Measurements from ENCODE around the gene EIF3J.

EIF3J gene

GRCh38 chr15:44595656-44596510, 58.9 kb downstream of the EIF3J start:
- DNase-seq (no peak), ATAC-seq (peak; percentile 25)
- Mint-ChIP-seq H3K4me1 (peaks cover 32% of the 10 kb centered on the region), H3K9me3 (no peaks in the 10 kb centered on the region), H3K36me3 (ENCODE audit: low read depth) (peaks cover 42% of the 10 kb centered on the region), H3K27ac (peak overlapping the region; percentile 46), H3K4me3 (no peak overlapping the region), H3K27me3 (no peaks in the 10 kb centered on the region)

- DNase-seq (no peak), ATAC-seq (no peak)
- Mint-ChIP-seq H3K4me1 (peaks cover 32% of the 10 kb centered on the region), H3K27me3 (no peaks in the 10 kb centered on the region), H3K9me3 (no peaks in the 10 kb centered on the region), H3K4me3 (no peak overlapping the region), H3K27ac (no peak overlapping the region), H3K36me3 (ENCODE audit: low read depth) (peaks cover 42% of the 10 kb centered on the region)
Observed at GRCh38 chr15:44596511-44597010, 59.6 kb downstream of the EIF3J start.

GRCh38 chr15:44598066-44598465, 61.1 kb downstream of the EIF3J start:
- peaks cover 49% of the 10 kb centered on the region for H3K36me3 Mint-ChIP-seq (ENCODE audit: low read depth)
- no peaks in the 10 kb centered on the region for H3K27me3 Mint-ChIP-seq
- DNase-seq (no peak), ATAC-seq (no peak)
- H3K4me1 Mint-ChIP-seq, result peaks cover 32% of the 10 kb centered on the region
- H3K9me3 Mint-ChIP-seq, result no peaks in the 10 kb centered on the region
- H3K4me3 Mint-ChIP-seq, result no peak overlapping the region
- H3K27ac Mint-ChIP-seq, result peak overlapping the region; percentile 14

- H3K27ac Mint-ChIP-seq, result peak overlapping the region; percentile 14
- H3K36me3 Mint-ChIP-seq (ENCODE audit: low read depth), result peaks cover 50% of the 10 kb centered on the region
- H3K4me3 Mint-ChIP-seq, result no peak overlapping the region
- no peak for DNase-seq
- no peaks in the 10 kb centered on the region for H3K9me3 Mint-ChIP-seq
- H3K27me3 Mint-ChIP-seq, result no peaks in the 10 kb centered on the region
- peaks cover 28% of the 10 kb centered on the region for H3K4me1 Mint-ChIP-seq
- ATAC-seq, result no peak
Observed at GRCh38 chr15:44598892-44599291, 61.9 kb downstream of the EIF3J start.

GRCh38 chr15:44603126-44603525, 66.2 kb downstream of the EIF3J start:
- ATAC-seq (no peak), DNase-seq (no peak)
- peaks cover 9% of the 10 kb centered on the region for H3K4me1 Mint-ChIP-seq
- H3K27me3 Mint-ChIP-seq, result no peaks in the 10 kb centered on the region
- H3K4me3 Mint-ChIP-seq, result no peak overlapping the region
- no peak overlapping the region for H3K27ac Mint-ChIP-seq
- no peaks in the 10 kb centered on the region for H3K9me3 Mint-ChIP-seq
- H3K36me3 Mint-ChIP-seq (ENCODE audit: low read depth), result peaks cover 54% of the 10 kb centered on the region

- no peaks in the 10 kb centered on the region for H3K27me3 Mint-ChIP-seq
- peak overlapping the region; percentile 11 for H3K27ac Mint-ChIP-seq
- ATAC-seq (no peak), DNase-seq (no peak)
- H3K9me3 Mint-ChIP-seq, result no peaks in the 10 kb centered on the region
- peaks cover 54% of the 10 kb centered on the region for H3K36me3 Mint-ChIP-seq (ENCODE audit: low read depth)
- no peak overlapping the region for H3K4me3 Mint-ChIP-seq
- H3K4me1 Mint-ChIP-seq, result no peaks in the 10 kb centered on the region
Observed at GRCh38 chr15:44606740-44607139, 69.8 kb downstream of the EIF3J start.

Measured in activated naive CD8-positive, alpha-beta T cell treated with anti-CD3 and anti-CD28 coated beads, Interleukin-2, amount 50 U/mL, for 24 hours (primary cell).